COLO829 (cell line): ENCODE data around the gene KY.

Source experiments
- DNase-seq: peaks from one replicate; pipeline ENCODE4 v3.0.0; 2012; ENCODE audit warnings: low spot score

The KY gene

DNA sequence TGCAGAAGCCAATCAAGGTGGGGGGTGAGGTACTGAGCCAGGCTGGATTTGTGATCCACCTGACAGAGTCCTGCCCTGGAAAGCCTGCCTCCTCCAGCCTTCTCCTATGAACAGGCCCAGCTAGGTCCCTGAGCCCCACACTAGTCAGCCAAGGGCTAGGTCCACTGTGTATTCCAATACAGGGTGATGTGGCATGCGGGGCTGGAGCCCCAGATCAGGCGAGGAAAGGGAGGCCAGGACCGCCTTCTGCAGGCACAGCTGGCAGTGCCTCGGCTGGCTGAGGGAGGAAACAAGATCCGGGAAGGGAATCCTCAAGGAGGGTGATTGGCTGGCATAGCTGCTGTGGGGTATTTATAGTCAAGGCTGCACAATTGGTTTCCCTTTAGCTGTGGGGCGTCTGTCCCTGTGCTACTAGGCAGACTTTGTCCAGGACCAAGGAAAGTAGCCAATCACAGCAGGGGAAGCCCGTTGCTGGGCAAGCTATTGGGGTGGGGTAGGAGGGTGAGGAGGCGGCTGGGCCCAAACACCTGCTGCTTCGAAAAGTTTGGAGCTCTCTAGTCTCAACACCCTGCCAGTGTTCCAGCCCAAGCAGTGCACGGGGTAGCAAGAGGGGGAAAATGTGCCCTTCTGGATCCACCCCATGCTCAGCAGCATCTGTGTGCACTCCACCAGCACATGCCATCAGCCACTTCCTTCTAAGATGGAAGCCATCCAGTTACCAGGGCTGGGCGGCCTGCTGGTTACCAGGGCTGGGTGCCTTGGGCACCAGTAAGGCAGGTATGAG lies 5.9 kb downstream of the KY start:
- DNase-seq, result no peak

DNA sequence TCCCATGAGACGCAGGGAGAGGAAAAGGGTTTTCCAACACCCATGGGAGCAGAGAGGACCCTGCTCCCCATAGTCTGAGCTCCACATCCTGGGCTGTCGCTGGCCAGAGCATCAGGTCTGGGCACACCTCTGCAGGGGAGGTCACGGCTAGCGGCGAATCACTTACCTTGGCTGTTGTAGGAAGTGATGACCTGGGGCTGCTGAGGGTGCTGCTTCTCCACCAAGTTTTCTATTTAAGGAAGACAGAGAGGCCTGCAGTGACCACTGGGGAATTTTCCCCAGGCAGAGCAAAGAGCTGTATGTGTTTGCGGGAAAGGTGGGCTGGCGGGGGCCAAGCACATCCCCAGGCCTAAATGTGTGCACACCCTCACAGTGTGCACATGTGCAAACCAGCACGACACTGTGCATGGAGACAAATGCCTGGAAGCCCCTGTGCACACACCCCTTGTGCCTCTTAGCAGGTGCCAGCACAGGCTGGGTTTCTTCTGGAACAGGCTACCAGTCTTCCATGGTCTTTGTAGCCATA lies 7.6 kb downstream of the KY start:
- DNase-seq, result no peak

DNA sequence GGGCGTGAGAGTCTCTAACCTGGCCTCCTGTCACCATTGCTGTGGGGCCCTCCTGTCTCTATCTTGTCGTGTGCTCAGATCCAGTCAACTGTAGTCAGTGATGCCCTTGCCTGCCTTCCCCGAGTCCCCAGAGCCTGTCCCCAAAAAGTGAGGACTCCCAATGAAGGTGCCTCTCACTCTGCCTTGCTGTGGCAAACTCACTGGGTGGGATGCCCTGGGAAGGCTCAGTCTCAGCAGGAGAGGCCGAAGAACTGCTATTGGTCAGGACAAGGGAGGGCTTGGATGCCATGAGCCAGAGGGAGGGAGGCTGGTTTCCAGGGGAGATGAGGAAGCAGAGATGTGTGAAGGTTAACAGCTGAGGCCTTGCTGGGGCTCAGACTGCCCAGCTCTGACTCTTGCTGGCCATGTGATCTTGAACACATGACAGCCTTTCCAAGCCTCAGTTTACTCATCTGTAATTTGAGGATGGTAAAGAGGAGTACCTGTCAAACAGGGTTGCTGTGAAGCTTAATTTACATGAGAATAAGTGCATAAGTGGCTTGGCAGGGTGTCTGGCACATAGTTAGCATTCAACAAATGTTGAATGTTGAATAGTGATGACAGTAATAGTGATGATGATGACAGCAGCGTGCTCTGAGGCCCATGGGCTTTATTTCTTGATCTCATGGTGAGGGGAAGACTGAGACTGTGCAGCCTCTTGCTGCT lies 8.2 kb downstream of the KY start:
- no peak for DNase-seq

GRCh38 chr3:134641671-134642300 lies 9.0 kb downstream of the KY start:
- DNase-seq, result no peak

DNA sequence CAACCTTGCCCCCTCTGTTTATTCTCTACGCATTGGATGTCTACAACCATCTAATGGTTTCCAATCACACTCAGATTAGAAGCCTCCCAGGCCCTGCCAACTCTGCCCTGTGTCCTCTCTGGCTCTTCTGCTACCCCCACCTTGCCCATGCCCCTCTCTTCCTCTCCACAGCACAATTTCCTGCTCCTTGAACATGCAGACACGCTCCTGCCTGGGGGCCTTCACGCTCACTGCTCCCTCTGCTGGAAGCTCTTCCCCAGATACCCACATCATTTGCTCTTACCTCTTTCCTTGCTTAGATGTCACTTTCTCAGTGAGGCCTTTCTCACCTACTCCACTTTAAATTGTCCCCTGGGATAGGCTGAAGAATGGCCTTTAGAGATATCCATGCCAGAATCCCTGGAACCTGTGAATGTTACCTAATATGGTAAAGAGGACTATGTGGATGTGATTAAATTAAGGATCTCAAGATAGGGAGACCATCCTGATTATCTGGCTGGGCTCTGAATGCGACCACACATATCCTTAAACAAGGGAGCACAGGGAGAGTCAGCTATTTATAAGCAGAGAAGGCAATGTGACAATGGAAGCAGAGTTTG lies 9.9 kb downstream of the KY start:
- peak; percentile 31 for DNase-seq

DNA sequence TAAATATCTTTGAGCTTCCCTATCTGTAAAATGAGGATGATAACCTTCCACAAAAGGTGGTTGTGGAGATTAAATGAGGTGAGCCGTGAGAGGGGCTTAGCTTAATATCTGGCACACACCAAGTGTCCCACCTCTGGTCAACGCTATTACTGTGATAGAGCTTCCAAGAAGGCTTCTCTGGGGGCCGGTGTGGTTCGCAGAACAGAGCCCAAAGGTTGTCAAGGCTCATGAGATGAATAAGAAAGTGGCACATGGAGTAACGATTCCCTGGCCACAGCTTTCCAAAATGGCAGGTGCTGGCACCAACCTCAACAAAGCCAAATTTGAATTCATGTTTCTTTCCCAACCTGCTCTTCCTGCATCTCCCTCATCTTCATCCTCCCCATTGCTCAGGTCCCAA lies 10.4 kb downstream of the KY start:
- DNase-seq, result no peak

DNA sequence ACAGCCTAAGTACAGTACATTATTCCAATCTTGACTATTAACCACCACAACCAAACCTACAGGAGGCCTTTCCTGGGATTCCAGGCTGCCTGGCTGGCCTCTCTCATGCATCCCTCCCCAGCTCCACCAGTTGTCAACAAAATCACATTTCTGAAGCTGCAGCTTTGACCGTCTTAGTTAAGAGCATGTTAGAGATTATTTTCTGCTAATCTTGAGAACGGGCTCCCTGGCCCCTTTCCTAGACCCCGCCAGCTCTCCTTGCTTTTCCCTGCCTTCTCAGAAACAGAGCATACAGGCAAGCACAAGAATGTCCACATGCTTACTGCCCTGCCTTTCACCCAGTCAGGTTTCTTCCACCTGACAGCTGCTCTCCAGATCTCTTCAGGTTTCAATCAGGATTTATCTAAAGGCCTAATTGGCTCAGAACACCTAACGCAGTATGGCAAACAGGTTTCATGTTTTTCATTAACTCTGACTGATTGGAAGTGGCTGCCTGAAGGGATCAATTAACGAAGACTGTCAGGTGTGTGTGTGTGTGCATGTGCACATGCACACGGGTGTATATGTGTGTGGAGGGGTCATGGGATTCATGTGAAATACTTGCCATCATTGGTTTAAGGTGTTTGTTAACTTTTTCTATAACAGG lies 12.3 kb downstream of the KY start:
- no peak for DNase-seq

- no peak for DNase-seq
These were observed 14.4 kb downstream of the KY start for GRCh38 chr3:134636406-134636805.

- no peak for DNase-seq
These were observed 20.3 kb downstream of the KY start for GRCh38 chr3:134630506-134630905.

DNA sequence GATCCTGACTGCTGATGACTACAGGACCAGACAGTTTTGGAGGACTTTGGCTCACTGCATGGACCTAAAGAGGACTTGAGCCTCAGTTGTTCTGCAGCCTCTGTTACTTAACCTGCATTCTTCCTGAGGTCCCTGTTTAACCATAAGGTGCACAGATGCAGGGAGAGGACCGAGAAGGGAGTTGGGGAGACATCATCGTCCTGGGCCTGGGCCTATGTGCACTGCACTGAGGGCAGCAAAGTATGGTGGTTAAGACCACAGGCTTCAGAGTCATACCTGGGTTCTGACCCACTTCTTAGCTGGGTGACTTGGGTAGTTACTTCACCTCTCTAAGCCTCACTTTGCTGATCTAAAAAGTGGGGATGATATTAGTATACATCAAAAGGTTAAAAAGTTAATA lies 21.9 kb downstream of the KY start:
- no peak for DNase-seq

- DNase-seq, result no peak
These were observed 23.0 kb downstream of the KY start for GRCh38 chr3:134627831-134628230.

DNA sequence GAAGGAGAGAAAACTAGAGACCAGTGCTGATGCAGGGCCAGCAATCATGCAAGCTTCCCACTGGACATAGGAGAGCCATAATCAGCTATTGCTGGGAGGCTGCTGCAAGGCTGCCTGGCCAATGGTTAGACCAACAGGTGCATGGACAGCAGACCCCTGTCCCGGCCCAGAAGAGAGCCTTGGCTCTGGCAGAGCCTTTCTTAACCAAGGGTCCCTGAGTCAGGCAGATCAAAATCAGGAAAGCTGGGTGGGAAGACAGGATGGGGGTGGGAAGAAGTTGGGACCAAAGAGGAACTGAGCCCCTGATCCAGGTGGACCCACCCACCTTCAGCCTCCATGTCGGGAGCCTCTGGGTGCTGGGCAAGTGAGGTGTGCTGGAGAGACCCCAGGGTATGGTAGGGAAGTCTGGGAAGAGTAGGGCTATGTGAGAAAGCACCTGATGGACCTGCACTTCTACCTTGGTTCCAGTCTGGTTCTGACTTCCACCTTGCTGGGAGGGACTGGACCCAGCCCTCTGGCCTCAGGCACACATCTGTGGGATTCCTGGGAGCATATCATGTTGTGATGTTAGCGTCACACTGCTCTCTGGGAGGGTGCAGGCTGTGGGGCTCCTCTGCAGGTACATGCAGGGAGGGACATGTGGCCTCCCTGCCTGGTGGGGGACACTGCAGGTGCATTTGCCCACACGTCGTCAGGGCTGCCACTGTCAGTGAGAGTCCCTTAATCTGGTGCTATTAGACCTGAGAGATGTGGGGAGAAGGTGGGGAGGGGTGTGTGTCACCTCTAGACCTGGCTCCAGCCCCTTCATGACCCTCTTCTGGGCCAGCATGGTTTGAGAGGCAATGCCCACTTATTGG lies 24.7 kb downstream of the KY start:
- DNase-seq, result no peak

DNA sequence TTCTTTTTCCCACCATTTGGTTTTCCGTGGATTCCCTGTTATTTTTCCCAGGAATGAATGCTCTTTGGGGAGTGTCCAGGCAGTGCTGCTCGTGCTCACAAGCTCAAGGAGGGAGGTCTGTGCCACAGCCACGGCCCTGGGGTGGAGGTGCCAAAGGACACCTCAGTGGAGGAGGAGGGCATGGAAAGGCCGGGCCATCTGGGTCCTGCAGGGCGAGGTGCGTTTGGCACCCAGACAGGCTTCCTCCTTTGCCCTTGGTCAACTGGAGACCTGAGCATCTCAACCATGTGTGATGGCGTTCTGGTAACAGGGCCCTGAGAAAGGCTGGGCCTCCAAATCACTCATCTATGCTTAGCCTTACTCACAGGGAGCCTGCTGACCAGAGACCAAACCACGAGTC lies 25.4 kb downstream of the KY start:
- DNase-seq, result no peak

DNA sequence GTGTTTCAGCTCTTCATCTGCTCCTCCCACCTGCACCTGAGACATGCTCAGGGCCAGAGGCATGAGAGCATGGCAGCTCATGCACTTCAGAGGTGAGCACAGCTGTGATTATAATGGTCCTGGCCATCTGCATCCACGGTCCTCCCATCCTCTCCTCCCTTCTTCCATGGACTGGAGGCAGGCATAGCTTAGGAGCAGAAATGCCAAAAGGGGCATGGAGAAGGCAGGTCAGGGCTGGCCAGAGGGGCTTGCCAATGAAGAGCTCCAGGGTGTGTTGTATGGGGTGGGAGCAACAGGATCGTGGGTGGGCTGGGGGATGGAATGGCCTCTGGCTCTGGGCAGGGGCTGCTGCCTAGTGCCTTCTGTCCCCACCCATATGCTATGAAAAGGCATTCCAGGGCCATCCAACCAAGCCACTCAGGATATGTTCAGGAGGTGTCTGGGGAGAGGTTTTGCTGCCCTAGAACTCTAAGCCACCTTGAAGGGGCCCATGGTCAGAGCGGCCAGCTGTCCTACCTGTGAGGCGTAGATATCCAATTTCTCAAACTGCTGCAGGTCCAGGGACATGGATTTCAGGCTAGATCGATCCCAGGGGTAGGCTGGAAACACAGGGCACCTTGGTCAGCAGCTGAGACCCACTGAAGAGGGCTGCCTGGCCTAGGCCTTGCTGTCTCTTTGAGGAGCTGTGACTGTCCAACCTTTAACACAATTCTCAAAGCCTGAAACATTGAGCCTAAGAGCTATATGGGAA lies 26.1 kb downstream of the KY start:
- DNase-seq, result no peak

GRCh38 chr3:134623615-134624245 lies 27.1 kb downstream of the KY start:
- DNase-seq, result no peak

DNA sequence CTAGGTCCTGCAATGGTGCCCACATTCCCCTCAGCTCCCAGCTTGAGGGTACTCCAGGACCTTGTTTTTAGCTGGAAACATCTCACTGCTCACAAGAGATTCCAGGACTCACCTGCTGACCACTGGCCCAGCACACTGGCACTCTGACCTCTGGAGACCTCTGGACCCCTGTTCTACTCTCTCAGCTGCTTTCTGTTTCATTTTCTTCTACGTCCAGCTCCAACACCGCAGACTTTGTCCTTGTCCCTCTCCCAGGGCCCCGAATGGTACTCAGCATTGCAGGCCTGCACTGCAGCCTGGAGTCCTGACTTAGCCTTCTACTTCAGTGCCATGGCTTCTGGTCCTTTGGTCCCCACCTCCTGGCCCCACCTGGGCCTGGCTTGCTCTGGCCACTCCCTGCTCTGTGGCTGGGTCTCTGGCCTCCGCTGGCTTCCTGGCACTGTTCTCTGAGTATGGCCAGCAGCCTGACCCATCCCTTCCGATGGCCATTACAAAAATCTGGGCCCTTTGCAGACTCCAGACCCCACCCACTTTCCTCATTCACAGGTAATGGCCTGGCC lies 27.9 kb downstream of the KY start:
- DNase-seq, result no peak

- DNase-seq, result no peak
These were observed 29.0 kb downstream of the KY start for GRCh38 chr3:134621854-134622253.

GRCh38 chr3:134620476-134621115 lies 30.2 kb downstream of the KY start:
- DNase-seq, result no peak

- no peak for DNase-seq
These were observed 30.9 kb downstream of the KY start for GRCh38 chr3:134619884-134620445.
